Caco-2 (cell line): ENCODE data around the gene KCNH2. TPM values are rescaled to one million over a fixed set of nuclear protein-coding genes. Genes with fewer than 3 reads are reported as not detected.
A peak's percentile ranks its signal among the peaks of the same experiment; 100 is the strongest.

Source experiments
- BruUV-seq: library from RNA; stranded (reverse); fragments of 400-500 nt; replicated peaks from 2 replicates; lab custom pipeline; 2021; lab: Mats Ljungman, UMichigan
- CTCF ChIA-PET: fragments of 300-600 bp; sonication (Branson Sonifier 250); formaldehyde crosslinking; loops from one replicate; lab custom pipeline; 2022; ENCODE audit warnings: antibody characterized with exemption; lab: Charles Lee
- POLR2A ChIA-PET: fragments of 300-600 bp; sonication (Branson Sonifier 250); formaldehyde crosslinking; loops from one replicate; lab custom pipeline; 2022; ENCODE audit warnings: antibody characterized with exemption; lab: Charles Lee
- DNase-seq, 2 experiments: peaks; one replicate each; pipeline versions ENCODE4 v3.0.0 to v3.0.0-alpha.2; 2020 to 2022
- H3K27me3 ChIP-seq: replicated peaks from 2 replicates; pipeline ENCODE4 v1.6.0; 2011; ENCODE audit warnings: low read length; ENCODE audit not compliant: control insufficient read depth, insufficient read depth
- H3K36me3 ChIP-seq: 2 replicates; pipeline ENCODE4 v1.5.1; 2011; ENCODE audit warnings: low read length; ENCODE audit not compliant: control insufficient read depth, insufficient read depth
- H3K4me1 ChIP-seq: fragments of 250-450 bp; sonication (Bioruptor Pico); 2 replicates; pipeline ENCODE4 v1.5.1; 2020; ENCODE audit warnings: mild to moderate bottlenecking
- H3K4me3 ChIP-seq: 2 replicates; pipeline ENCODE4 v1.5.1; 2011; ENCODE audit warnings: low read depth, mild to moderate bottlenecking, control low read depth, low read length
- H3K9me3 ChIP-seq: fragments of 250-450 bp; sonication (Bioruptor Pico); 2 replicates; pipeline ENCODE4 v1.5.1; 2020; ENCODE audit warnings: mild to moderate bottlenecking, moderate library complexity
- H3K27ac Mint-ChIP-seq: one replicate; pipeline ENCODE4 v1.8.0; 2022; ENCODE audit warnings: mixed read lengths; ENCODE audit not compliant: unreplicated experiment
- H3K27me3 Mint-ChIP-seq: one replicate; pipeline ENCODE4 v1.8.0; 2022; ENCODE audit warnings: mixed read lengths; ENCODE audit not compliant: insufficient read depth, unreplicated experiment
- H3K36me3 Mint-ChIP-seq: one replicate; pipeline ENCODE4 v1.8.0; 2022; ENCODE audit warnings: mild to moderate bottlenecking, mixed read lengths; ENCODE audit not compliant: insufficient read depth, unreplicated experiment
- H3K4me1 Mint-ChIP-seq: one replicate; pipeline ENCODE4 v1.8.0; 2022; ENCODE audit warnings: low read depth, mixed read lengths; ENCODE audit not compliant: unreplicated experiment
- H3K4me3 Mint-ChIP-seq: one replicate; pipeline ENCODE4 v1.8.0; 2022; ENCODE audit warnings: mild to moderate bottlenecking, moderate library complexity, mixed read lengths; ENCODE audit not compliant: unreplicated experiment
- H3K9me3 Mint-ChIP-seq: one replicate; pipeline ENCODE4 v1.8.0; 2022; ENCODE audit warnings: mixed read lengths; ENCODE audit not compliant: unreplicated experiment
- intact Hi-C: fragments of 100-400 bp; cut with micrococcal nuclease; formaldehyde crosslinking; loops from one replicate; pipeline ENCODE4 v1.10.0; 2022; ENCODE audit not compliant: unreplicated experiment
- total RNA-seq: library from RNA; stranded (reverse); gene quantifications from 2 replicates; pipeline ENCODE4 v1.2.3, GENCODE V29; 2022
- TF ChIP-seq, protein P1 (sequence below), 2 experiments: fragments of 200-600 bp in 1 of 2; IDR thresholded peaks; 1 replicate in 1 of 2; 2 replicates in 1 of 2; pipeline versions ENCODE4 v1.5.1 to v1.8.0; 2011 to 2022; ENCODE audit warnings: antibody characterized with exemption in 1 of 2, control low read depth in 1 of 2, inconsistent platforms in 1 of 2, low read depth in 1 of 2, low read length in 1 of 2, mild to moderate bottlenecking in 1 of 2, moderate library complexity in 1 of 2; ENCODE audit not compliant: insufficient read depth in 1 of 2, severe bottlenecking in 1 of 2, unreplicated experiment in 1 of 2

Gene KCNH2
- total RNA-seq, 1 experiment from 2014 or later, result 0.66 TPM

DNA sequence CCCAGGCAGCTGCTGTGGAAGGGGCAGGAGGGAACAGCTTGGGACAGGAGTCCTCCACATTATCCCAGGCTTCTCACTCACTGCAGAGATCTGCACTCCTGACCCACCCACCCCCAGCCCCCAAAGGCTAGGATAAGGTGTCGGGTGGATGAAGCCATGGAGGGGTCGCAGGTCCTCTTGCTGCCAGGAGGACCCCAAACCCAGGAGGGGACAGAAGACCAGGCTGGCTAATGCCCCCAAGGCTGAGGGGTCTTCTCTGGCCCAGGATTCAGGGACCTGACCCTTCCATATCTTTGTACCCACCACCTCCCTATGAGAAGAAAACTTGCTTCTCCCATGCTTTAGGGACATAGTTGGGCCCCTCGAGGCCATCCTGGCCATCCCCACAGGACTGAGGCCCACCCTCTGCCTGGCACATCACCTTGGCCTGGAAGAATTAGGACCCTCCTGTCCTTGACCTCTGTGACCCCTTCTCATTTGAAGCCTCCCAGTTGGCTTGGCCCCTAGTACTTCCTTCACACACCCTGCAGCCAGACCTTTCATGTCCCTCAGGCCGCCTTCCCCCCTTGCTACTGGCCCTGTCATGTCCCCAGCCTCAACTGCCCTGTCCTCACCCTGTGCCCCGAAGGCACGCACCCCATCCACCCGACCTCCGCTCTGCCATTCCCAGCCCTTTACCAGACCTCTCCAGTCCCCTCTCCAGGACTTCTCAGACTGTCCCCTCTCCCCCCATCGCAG is 21.6 kb downstream of the KCNH2 start:
- BruUV-seq, result no TSS peak
- intact Hi-C loops, result no loop called here

DNA sequence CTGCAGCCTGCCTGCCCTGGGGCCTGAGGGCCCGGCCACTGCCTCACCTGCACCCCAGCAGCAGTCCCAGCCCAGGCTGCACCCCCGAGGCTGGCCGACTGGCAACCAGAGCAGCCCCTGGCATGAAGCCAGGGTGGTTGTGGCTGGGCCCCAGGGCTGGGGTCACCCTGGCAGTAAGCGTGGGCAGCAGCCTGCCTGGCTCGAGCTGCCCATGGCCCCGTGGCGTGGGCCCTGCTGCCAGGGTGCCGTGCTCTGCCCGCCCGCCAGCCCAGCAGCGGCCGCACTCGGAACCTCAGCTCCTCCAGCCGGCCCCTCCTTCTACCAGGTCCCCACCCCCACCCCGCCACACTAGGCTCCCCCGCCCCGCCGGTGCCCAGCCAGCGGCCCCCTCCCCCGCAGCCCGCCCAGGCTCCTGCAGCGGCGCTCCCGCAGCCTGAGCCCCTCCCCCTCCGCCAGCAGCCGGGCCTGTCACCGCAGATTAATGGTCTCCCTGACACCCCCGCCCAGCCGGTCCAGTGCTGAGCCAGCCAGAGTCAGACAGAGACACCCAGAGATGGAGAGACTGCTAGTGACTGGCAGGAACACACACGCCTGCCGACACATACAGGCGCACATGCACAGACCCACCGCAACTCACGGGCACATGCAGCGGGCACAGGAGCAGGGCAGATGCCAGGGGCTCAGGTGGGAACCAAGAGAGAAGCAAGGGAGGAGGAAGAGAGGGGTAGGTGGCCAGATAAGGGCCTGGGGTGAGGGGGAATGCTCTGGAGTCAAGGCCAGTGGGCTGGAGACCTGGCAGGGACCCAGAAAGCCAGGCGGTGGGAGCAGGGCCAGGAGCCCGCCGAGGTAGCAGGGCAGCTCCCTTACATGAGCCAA is 22.4 kb downstream of the KCNH2 start:
- Histone ChIP-seq H3K4me1 (no peaks in the 10 kb centered on the region), H3K4me3 (no peak overlapping the region), H3K9me3 (no peaks in the 10 kb centered on the region), H3K36me3 (no peaks in the 10 kb centered on the region), H3K27me3 (no peaks in the 10 kb centered on the region)
- TF ChIP-seq, protein P1, sequence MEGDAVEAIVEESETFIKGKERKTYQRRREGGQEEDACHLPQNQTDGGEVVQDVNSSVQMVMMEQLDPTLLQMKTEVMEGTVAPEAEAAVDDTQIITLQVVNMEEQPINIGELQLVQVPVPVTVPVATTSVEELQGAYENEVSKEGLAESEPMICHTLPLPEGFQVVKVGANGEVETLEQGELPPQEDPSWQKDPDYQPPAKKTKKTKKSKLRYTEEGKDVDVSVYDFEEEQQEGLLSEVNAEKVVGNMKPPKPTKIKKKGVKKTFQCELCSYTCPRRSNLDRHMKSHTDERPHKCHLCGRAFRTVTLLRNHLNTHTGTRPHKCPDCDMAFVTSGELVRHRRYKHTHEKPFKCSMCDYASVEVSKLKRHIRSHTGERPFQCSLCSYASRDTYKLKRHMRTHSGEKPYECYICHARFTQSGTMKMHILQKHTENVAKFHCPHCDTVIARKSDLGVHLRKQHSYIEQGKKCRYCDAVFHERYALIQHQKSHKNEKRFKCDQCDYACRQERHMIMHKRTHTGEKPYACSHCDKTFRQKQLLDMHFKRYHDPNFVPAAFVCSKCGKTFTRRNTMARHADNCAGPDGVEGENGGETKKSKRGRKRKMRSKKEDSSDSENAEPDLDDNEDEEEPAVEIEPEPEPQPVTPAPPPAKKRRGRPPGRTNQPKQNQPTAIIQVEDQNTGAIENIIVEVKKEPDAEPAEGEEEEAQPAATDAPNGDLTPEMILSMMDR (IDR thresholded peaks at IDR 0.05; ENCODE audit: insufficient read depth in 1 of 2, low read depth in 1 of 2, low read length in 1 of 2, severe bottlenecking in 1 of 2, unreplicated experiment in 1 of 2), result no peak
- Mint-ChIP-seq H3K4me3 (no peak overlapping the region), H3K4me1 (no peaks in the 10 kb centered on the region), H3K27ac (peak overlapping the region; percentile 23), H3K36me3 (no peaks in the 10 kb centered on the region), H3K9me3 (no peaks in the 10 kb centered on the region), H3K27me3 (peaks cover 15% of the 10 kb centered on the region)
- intact Hi-C loops, result no loop called here
- ChIA-PET CTCF (no interaction called here), POLR2A (no interaction called here)
- BruUV-seq, result no TSS peak
- DNase-seq, result no peak

More for the DNA sequence above, 21.6 kb downstream of the KCNH2 start:
- H3K4me1 ChIP-seq, result no peaks in the 10 kb centered on the region
- ChIA-PET POLR2A (no interaction called here), CTCF (no interaction called here)
- H3K4me3 ChIP-seq, result no peak overlapping the region
- no peaks in the 10 kb centered on the region for H3K4me1 Mint-ChIP-seq
- no peaks in the 10 kb centered on the region for H3K36me3 ChIP-seq
- TF ChIP-seq, protein P1 (IDR thresholded peaks at IDR 0.05; ENCODE audit: insufficient read depth in 1 of 2, low read depth in 1 of 2, low read length in 1 of 2, severe bottlenecking in 1 of 2, unreplicated experiment in 1 of 2), result no peak
- no peaks in the 10 kb centered on the region for H3K9me3 Mint-ChIP-seq
- H3K27ac Mint-ChIP-seq, result no peak overlapping the region
- no peaks in the 10 kb centered on the region for H3K36me3 Mint-ChIP-seq
- no peaks in the 10 kb centered on the region for H3K9me3 ChIP-seq
- H3K4me3 Mint-ChIP-seq, result no peak overlapping the region
- no peak for DNase-seq
- peaks cover 11% of the 10 kb centered on the region for H3K27me3 Mint-ChIP-seq
- no peaks in the 10 kb centered on the region for H3K27me3 ChIP-seq

DNA sequence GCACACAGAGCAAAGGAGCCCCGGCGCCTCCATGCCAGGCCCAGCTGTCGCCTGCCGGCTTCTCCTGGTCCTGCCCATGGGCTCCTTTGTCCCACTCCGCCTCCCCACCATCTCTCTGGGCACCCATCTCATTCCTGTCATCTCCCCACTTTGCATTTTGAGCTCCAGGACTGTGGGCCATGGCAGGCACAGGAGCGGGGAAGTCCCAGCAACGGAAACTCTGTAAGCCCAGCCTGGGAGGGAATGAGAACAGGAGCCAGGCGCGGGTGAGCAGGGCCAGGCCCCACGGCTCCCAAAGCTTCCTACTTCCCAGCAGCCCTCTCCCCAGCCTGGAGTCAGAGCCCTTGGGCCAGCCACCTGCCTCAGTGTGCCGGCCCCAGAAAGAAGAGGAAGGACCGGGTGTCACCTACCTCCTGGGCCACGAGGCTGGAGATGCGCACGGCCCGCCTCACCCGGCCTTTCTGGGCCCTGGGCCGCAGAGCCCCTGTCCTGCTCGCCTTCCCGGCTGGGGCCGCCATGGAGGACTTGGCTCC is 23.1 kb downstream of the KCNH2 start:
- ChIA-PET POLR2A (no interaction called here), CTCF (no interaction called here)
- Mint-ChIP-seq H3K36me3 (no peaks in the 10 kb centered on the region), H3K27ac (no peak overlapping the region), H3K27me3 (peaks cover 12% of the 10 kb centered on the region), H3K9me3 (no peaks in the 10 kb centered on the region), H3K4me1 (no peaks in the 10 kb centered on the region), H3K4me3 (no peak overlapping the region)
- Histone ChIP-seq H3K4me3 (no peak overlapping the region), H3K36me3 (no peaks in the 10 kb centered on the region), H3K4me1 (no peaks in the 10 kb centered on the region), H3K9me3 (no peaks in the 10 kb centered on the region), H3K27me3 (no peaks in the 10 kb centered on the region)
- DNase-seq, result peak in 1 of 2 experiments; percentile 31
- intact Hi-C loops, result no loop called here
- TF ChIP-seq, protein P1 (IDR thresholded peaks at IDR 0.05; ENCODE audit: insufficient read depth in 1 of 2, low read depth in 1 of 2, low read length in 1 of 2, severe bottlenecking in 1 of 2, unreplicated experiment in 1 of 2), result no peak
- BruUV-seq, result no TSS peak
